AG04449 (cell line): ENCODE results near the gene SLC5A10.

Source experiments
- CTCF ChIA-PET: fragments of 350-600 bp; formaldehyde crosslinking; extraction: SDS; loops from one replicate; lab custom pipeline; 2021; ENCODE audit warnings: antibody characterized with exemption; lab: Yijun Ruan, JAX
- POLR2A ChIA-PET: fragments of 400-600, 350-600 bp; formaldehyde crosslinking; extraction: SDS; loops from one replicate; lab custom pipeline; 2020; ENCODE audit warnings: antibody characterized with exemption, inconsistent platforms; lab: Yijun Ruan, JAX
- DNase-seq: peaks from one replicate; pipeline ENCODE4 v3.0.0-alpha.2; 2010; ENCODE audit warnings: low read depth, low spot score
- H3K4me3 ChIP-seq: 2 replicates; pipeline ENCODE4 v1.5.1; 2011; ENCODE audit warnings: low read depth, mild to moderate bottlenecking, control low read depth, low read length
- CTCF ChIP-seq: IDR thresholded peaks from one replicate; pipeline ENCODE4 v1.5.1; 2011; ENCODE audit warnings: mild to moderate bottlenecking, moderate library complexity, low read length, control low read depth, inconsistent platforms; ENCODE audit not compliant: insufficient read depth; ENCODE audit errors: missing control alignments

SLC5A10 gene

GRCh38 chr17:19004421-19005136, 52.6 kb downstream of the SLC5A10 start, which contains the start of gene FAM83G:
TSS of gene FAM83G (minus strand) at chr17:19004764. CDS start at chr17:19004041, 723 bp downstream.
- H3K4me3 ChIP-seq, result peak within 1 kb of the TSS; percentile 63
- TF ChIP-seq CTCF, result no peak
- ChIA-PET POLR2A (interaction anchor here (0.7 to 1.4 kb wide), 2 partner anchors 44 to 66 kb away, joined by 3 read pairs; no protein-coding TSS in a partner anchor), CTCF (interaction anchor here (1.2 to 2.7 kb wide), 3 partner anchors 42 to 47 kb away, joined by 3 to 15 read pairs (median 4); no protein-coding TSS in a partner anchor)
- no peak for DNase-seq

DNA sequence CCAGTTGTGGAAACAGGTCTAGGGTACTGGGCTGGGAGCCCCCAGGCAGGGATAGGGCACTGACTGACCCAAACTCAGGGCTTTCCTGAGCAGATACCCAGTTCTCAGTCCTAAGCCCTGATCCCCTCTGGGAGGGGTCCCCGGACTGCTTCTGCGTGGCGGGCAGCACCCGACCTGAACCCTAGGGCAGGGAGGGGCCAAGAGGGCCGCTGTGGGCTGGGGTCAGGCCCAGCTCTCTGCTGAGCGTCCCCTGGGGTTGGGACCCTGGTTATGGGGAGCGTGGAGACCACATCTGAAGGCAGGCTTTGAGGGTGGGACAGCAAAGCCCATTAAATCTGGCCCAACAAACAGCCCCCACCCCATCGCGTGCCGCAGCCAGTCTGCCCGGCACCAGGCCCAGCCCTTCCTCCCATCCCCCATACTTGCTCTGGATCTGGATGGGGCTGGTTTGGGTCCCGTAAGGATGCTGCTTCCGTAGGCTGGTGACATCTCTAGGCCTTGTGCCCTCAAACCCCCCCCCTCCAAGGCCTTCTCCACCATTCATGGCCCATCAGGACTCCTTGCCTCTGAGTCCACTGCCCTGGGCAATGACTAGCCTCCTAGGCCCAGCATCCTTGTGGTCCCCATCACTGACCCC, 53.3 kb downstream of the SLC5A10 start:
- peak overlapping the region; percentile 63 for H3K4me3 ChIP-seq
- DNase-seq, result no peak
- TF ChIP-seq CTCF, result no peak
- CTCF ChIA-PET, result interaction anchor here (1.2 to 2.7 kb wide), 2 partner anchors 43 to 44 kb away, joined by 3 to 15 read pairs; no protein-coding TSS in a partner anchor
- POLR2A ChIA-PET, result interaction anchor here (1.4 kb wide), 1 partner anchor 44 kb away, joined by 3 read pairs; no protein-coding TSS in a partner anchor

GRCh38 chr17:19005789-19006430, 53.9 kb downstream of the SLC5A10 start:
- CTCF ChIA-PET, result interaction anchor here (1.2 to 1.3 kb wide), 2 partner anchors 43 to 45 kb away, joined by 3 to 4 read pairs; no protein-coding TSS in a partner anchor
- DNase-seq, result no peak

GRCh38 chr17:19006698-19007097, 54.7 kb downstream of the SLC5A10 start:
- TF ChIP-seq CTCF, result no peak
- ChIA-PET CTCF (interaction anchor here (1.3 kb wide), 1 partner anchor 45 kb away, joined by 4 read pairs; no protein-coding TSS in a partner anchor), POLR2A (no interaction called here)
- H3K4me3 ChIP-seq, result no peak overlapping the region
- DNase-seq, result no peak

More at GRCh38 chr17:19005789-19006430, 53.9 kb downstream of the SLC5A10 start:
- no peak overlapping the region for H3K4me3 ChIP-seq
- TF ChIP-seq CTCF, result no peak
- POLR2A ChIA-PET, result no interaction called here

DNA sequence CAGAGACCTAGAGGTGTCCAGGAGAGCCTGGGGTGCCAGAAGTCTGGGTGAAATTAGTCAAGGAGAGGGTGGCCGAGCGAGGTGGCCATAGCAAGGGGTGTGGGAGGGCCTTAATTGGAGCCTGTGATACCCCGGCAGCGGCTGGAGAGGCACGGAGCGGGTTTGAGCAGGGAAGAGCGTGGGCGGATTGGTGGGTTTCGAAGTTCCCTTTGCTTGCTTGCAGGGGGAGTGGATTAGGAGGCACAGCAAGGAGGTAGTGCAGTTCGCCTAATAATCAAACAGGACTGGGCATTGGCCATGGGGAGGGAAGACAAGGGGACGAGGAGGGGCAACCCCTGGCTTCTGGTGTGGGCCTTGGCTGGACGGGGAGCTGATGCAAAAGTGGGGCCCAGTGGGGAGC, 58.0 kb downstream of the SLC5A10 start:
- POLR2A ChIA-PET, result no interaction called here
- H3K4me3 ChIP-seq, result no peak overlapping the region
- DNase-seq, result no peak
- no peak for TF ChIP-seq CTCF
- CTCF ChIA-PET, result no interaction called here
